H1 (cell line): ENCODE data around the gene KCNN4. TPM values are rescaled to one million over a fixed set of nuclear protein-coding genes. Genes with fewer than 3 reads are reported as not detected.
A peak's percentile ranks its signal among the peaks of the same experiment; 100 is the strongest.

Experiments used
- ASH2L ChIP-seq: fragments of 200-600, 300-600 bp; sonication (generic); IDR thresholded peaks from one replicate; pipeline ENCODE4 v1.7.1; 2017; ENCODE audit warnings: low read length
- CEBPB ChIP-seq: IDR thresholded peaks from 2 replicates; pipeline ENCODE4 v1.6.1; 2012; ENCODE audit warnings: low read depth, low read length
- GTF2F1 ChIP-seq: IDR thresholded peaks from 2 replicates; pipeline ENCODE4 v1.6.1; 2012; ENCODE audit warnings: low read depth, low read length, improper control_type of control experiment, borderline replicate concordance
- POLR2AphosphoS5 ChIP-seq: IDR thresholded peaks from 2 replicates; pipeline ENCODE4 v1.6.1; 2011; ENCODE audit warnings: low read depth, low read length
- RXRA ChIP-seq: IDR thresholded peaks from 2 replicates; pipeline ENCODE4 v1.6.1; 2011; ENCODE audit warnings: low read depth, mild to moderate bottlenecking, low read length, moderate library complexity; ENCODE audit not compliant: insufficient read depth
- SIN3A ChIP-seq, 2 experiments: IDR thresholded peaks in 1 of 2; conservative IDR thresholded peaks in 1 of 2; 2 replicates each; pipeline ENCODE4 v1.6.1; 2011 to 2012; ENCODE audit warnings: low read length in 2 of 2, improper control_type of control experiment in 1 of 2, low read depth in 1 of 2, mild to moderate bottlenecking in 1 of 2
- SP1 ChIP-seq: IDR thresholded peaks from 2 replicates; pipeline ENCODE4 v1.6.1; 2011; ENCODE audit warnings: low read depth, low read length
- SP4 ChIP-seq: IDR thresholded peaks from 2 replicates; pipeline ENCODE4 v1.6.1; 2012; ENCODE audit warnings: low read length, inconsistent platforms
- SUZ12 ChIP-seq: fragments of 200-600 bp; sonication (generic); IDR thresholded peaks from 2 replicates; pipeline ENCODE4 v1.6.1; 2012; ENCODE audit warnings: mild to moderate bottlenecking, inconsistent platforms, low read length, moderate library complexity, mixed read lengths
- TBP ChIP-seq: IDR thresholded peaks from 2 replicates; pipeline ENCODE4 v1.6.1; 2011; ENCODE audit warnings: low read depth, low read length, improper control_type of control experiment
- polyA plus RNA-seq, 7 experiments: library from polyadenylated mRNA; depleted of rRNA in 3 of 7; stranded (reverse) in 5 of 7; unstranded in 2 of 7; fragments of >200 nt in 5 of 7; fragments of 200-250 nt in 2 of 7; gene quantifications; 1 replicate in 5 of 7; 2 replicates in 1 of 7; 4 replicates in 1 of 7; pipeline versions ENCODE4 v1.2.1 to v1.2.3, GENCODE V29; 2011 to 2013; ENCODE audit warnings: missing spikeins in 2 of 7, mixed read lengths in 2 of 7
- total RNA-seq: library from RNA; stranded (reverse); fragmentation: NEBNext Ultra II Directional; extraction: Animal tissue kit (Norgen Biotek cat#: 25700); gene quantifications from 2 replicates; pipeline ENCODE4 v1.2.1, GENCODE V29; 2021
- TF ChIP-seq, protein P1 (sequence below): fragments of 300-600 bp; sonication (generic); IDR thresholded peaks from 2 replicates; pipeline ENCODE4 v1.7.1; 2012; ENCODE audit warnings: low read length, moderate library complexity, mild to moderate bottlenecking, inconsistent platforms; ENCODE audit not compliant: insufficient replicate concordance

Gene KCNN4
- total and polyA plus RNA-seq, 2 of the 8 experiments (the other 6 are each of a cell fraction or from before 2014, with no cell fraction given) = 0.78 to 1.5 TPM

DNA sequence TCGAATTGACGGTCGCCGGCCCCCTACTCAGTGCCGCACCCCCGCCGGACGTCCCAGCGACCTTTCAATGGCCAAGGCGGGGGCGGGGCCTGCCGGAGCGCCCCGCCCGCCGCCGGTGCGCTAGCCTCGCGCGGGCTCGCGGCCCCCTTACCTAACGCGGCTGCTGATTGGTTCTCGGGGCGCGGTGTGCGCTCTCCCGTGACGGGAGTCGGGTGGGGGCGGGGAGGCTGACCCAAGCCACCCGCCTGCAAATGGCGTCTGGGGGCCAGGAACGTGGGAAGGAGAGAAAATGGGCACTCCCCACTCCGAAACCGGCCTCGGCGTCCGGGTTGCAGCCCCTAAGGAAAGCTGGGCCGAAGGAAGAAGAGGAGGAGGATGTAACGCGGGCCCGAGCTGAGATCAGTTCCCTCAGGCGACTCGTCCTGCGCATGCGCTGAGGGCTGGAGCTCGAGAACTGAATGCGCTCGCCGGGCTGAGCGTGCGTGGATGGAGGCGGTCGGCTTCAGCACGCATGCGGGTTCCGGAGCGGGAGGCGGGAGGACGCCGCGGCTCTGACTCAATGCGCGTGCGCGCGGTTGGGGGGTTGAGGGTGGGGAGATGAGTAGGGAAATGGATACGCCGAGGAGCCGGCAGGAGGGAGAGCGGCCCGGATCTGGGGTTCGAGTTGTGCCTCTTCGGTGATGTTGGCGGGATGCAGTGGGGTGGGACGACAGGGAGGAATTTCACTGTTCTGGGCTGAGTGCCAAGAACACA is 26.1 kb downstream of the KCNN4 start, which contains the start of gene SMG9 (continued):
- no peak for TF ChIP-seq SP1
- TF ChIP-seq, protein P1, sequence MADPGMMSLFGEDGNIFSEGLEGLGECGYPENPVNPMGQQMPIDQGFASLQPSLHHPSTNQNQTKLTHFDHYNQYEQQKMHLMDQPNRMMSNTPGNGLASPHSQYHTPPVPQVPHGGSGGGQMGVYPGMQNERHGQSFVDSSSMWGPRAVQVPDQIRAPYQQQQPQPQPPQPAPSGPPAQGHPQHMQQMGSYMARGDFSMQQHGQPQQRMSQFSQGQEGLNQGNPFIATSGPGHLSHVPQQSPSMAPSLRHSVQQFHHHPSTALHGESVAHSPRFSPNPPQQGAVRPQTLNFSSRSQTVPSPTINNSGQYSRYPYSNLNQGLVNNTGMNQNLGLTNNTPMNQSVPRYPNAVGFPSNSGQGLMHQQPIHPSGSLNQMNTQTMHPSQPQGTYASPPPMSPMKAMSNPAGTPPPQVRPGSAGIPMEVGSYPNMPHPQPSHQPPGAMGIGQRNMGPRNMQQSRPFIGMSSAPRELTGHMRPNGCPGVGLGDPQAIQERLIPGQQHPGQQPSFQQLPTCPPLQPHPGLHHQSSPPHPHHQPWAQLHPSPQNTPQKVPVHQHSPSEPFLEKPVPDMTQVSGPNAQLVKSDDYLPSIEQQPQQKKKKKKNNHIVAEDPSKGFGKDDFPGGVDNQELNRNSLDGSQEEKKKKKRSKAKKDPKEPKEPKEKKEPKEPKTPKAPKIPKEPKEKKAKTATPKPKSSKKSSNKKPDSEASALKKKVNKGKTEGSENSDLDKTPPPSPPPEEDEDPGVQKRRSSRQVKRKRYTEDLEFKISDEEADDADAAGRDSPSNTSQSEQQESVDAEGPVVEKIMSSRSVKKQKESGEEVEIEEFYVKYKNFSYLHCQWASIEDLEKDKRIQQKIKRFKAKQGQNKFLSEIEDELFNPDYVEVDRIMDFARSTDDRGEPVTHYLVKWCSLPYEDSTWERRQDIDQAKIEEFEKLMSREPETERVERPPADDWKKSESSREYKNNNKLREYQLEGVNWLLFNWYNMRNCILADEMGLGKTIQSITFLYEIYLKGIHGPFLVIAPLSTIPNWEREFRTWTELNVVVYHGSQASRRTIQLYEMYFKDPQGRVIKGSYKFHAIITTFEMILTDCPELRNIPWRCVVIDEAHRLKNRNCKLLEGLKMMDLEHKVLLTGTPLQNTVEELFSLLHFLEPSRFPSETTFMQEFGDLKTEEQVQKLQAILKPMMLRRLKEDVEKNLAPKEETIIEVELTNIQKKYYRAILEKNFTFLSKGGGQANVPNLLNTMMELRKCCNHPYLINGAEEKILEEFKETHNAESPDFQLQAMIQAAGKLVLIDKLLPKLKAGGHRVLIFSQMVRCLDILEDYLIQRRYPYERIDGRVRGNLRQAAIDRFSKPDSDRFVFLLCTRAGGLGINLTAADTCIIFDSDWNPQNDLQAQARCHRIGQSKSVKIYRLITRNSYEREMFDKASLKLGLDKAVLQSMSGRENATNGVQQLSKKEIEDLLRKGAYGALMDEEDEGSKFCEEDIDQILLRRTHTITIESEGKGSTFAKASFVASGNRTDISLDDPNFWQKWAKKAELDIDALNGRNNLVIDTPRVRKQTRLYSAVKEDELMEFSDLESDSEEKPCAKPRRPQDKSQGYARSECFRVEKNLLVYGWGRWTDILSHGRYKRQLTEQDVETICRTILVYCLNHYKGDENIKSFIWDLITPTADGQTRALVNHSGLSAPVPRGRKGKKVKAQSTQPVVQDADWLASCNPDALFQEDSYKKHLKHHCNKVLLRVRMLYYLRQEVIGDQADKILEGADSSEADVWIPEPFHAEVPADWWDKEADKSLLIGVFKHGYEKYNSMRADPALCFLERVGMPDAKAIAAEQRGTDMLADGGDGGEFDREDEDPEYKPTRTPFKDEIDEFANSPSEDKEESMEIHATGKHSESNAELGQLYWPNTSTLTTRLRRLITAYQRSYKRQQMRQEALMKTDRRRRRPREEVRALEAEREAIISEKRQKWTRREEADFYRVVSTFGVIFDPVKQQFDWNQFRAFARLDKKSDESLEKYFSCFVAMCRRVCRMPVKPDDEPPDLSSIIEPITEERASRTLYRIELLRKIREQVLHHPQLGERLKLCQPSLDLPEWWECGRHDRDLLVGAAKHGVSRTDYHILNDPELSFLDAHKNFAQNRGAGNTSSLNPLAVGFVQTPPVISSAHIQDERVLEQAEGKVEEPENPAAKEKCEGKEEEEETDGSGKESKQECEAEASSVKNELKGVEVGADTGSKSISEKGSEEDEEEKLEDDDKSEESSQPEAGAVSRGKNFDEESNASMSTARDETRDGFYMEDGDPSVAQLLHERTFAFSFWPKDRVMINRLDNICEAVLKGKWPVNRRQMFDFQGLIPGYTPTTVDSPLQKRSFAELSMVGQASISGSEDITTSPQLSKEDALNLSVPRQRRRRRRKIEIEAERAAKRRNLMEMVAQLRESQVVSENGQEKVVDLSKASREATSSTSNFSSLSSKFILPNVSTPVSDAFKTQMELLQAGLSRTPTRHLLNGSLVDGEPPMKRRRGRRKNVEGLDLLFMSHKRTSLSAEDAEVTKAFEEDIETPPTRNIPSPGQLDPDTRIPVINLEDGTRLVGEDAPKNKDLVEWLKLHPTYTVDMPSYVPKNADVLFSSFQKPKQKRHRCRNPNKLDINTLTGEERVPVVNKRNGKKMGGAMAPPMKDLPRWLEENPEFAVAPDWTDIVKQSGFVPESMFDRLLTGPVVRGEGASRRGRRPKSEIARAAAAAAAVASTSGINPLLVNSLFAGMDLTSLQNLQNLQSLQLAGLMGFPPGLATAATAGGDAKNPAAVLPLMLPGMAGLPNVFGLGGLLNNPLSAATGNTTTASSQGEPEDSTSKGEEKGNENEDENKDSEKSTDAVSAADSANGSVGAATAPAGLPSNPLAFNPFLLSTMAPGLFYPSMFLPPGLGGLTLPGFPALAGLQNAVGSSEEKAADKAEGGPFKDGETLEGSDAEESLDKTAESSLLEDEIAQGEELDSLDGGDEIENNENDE = no peak
- peak; percentile 73 for TF ChIP-seq ASH2L
- peak in 1 of 2 experiments; percentile 41; a peak in 1 of 4 replicates for TF ChIP-seq SIN3A (conservative IDR thresholded peaks at IDR 0.05 in 1 of 2, IDR thresholded peaks at IDR 0.05 in 1 of 2; ENCODE audit: low read depth in 1 of 2, low read length in 2 of 2)
- TF ChIP-seq POLR2AphosphoS5 = peak; percentile 82; the same call in 1 of the 2 replicates
- no peak for TF ChIP-seq GTF2F1
- peak; percentile 64 for TF ChIP-seq TBP
- no peak for TF ChIP-seq CEBPB
- TF ChIP-seq RXRA = no peak
- peak; percentile 29; the same call in 1 of the 2 replicates for TF ChIP-seq SUZ12
- peak; percentile 48; the same call in 1 of the 2 replicates for TF ChIP-seq SP4
